HG03442 (cell line): Measurements from ENCODE around the gene ZCCHC24.
A peak's percentile ranks its signal among the peaks of the same experiment; 100 is the strongest.

Experiments
- ATAC-seq: cut with Tn5 transposase; IDR thresholded peaks from one replicate; pipeline ENCODE4 v1.9.1; 2021; ENCODE audit warnings: mild to moderate bottlenecking, moderate library complexity; ENCODE audit not compliant: unreplicated experiment

ZCCHC24 gene

GRCh38 chr10:79375321-79376077 is 69.9 kb downstream of the ZCCHC24 start:
- ATAC-seq: no peak

- ATAC-seq: no peak
Observed at GRCh38 chr10:79374312-79375191, 70.9 kb downstream of the ZCCHC24 start.

- no peak for ATAC-seq
Observed at GRCh38 chr10:79372871-79373270, 72.6 kb downstream of the ZCCHC24 start.

GRCh38 chr10:79367426-79368189 is 77.8 kb downstream of the ZCCHC24 start:
- no peak for ATAC-seq

- ATAC-seq: no peak
Observed at GRCh38 chr10:79361726-79362397, 83.6 kb downstream of the ZCCHC24 start.

- no peak for ATAC-seq
Observed at GRCh38 chr10:79360499-79361342, 84.7 kb downstream of the ZCCHC24 start.

GRCh38 chr10:79359816-79360498 is 85.5 kb downstream of the ZCCHC24 start:
- ATAC-seq: no peak

GRCh38 chr10:79358811-79359210 is 86.6 kb downstream of the ZCCHC24 start:
- ATAC-seq: peak; percentile 57

GRCh38 chr10:79357180-79357579 is 88.2 kb downstream of the ZCCHC24 start:
- ATAC-seq: no peak

GRCh38 chr10:79356104-79356503 is 89.3 kb downstream of the ZCCHC24 start:
- no peak for ATAC-seq

- no peak for ATAC-seq
Observed at GRCh38 chr10:79355420-79356017, 89.9 kb downstream of the ZCCHC24 start.

GRCh38 chr10:79354615-79355014 is 90.8 kb downstream of the ZCCHC24 start:
- ATAC-seq: no peak

- ATAC-seq: no peak
Observed at GRCh38 chr10:79354141-79354540, 91.3 kb downstream of the ZCCHC24 start.

- no peak for ATAC-seq
Observed at GRCh38 chr10:79353726-79354125, 91.7 kb downstream of the ZCCHC24 start.

GRCh38 chr10:79353000-79353406 is 92.4 kb downstream of the ZCCHC24 start:
- ATAC-seq: no peak

GRCh38 chr10:79352035-79352877 is 93.2 kb downstream of the ZCCHC24 start:
- no peak for ATAC-seq

- no peak for ATAC-seq
Observed at GRCh38 chr10:79351332-79351731, 94.1 kb downstream of the ZCCHC24 start.
